Smooth muscle cell (in vitro differentiated cells): ENCODE measurements around the gene GPATCH11. TPM values are rescaled to one million over a fixed set of nuclear protein-coding genes. Genes with fewer than 3 reads are reported as not detected.

Experiments
- DNase-seq: peaks from one replicate; lab custom pipeline; 2025; ENCODE audit not compliant: unreplicated experiment; lab: John Stamatoyannopoulos, UW
- H2AFZ ChIP-seq: fragments of 200-600 bp; sonication (generic); 2 replicates; pipeline ENCODE4 v1.6.0; 2016; ENCODE audit warnings: antibody characterized with exemption, low read depth, mild to moderate bottlenecking
- H3F3A ChIP-seq: fragments of 200-600 bp; sonication (generic); 2 replicates; pipeline ENCODE4 v1.6.0; 2017; ENCODE audit warnings: antibody characterized with exemption, low read depth
- H3K27ac ChIP-seq: fragments of 200-600 bp; sonication (generic); 2 replicates; pipeline ENCODE4 v1.5.1; 2016; ENCODE audit warnings: low read depth, mild to moderate bottlenecking
- H3K27me3 ChIP-seq: fragments of 200-600 bp; sonication (generic); 2 replicates; pipeline ENCODE4 v1.6.1; 2016; ENCODE audit warnings: low read depth, mild to moderate bottlenecking
- H3K36me3 ChIP-seq: fragments of 200-600 bp; sonication (generic); 2 replicates; pipeline ENCODE4 v1.5.1; 2016; ENCODE audit warnings: low read depth
- H3K4me1 ChIP-seq: fragments of 200-600 bp; sonication (generic); 2 replicates; pipeline ENCODE4 v1.5.1; 2016; ENCODE audit warnings: low read depth
- H3K4me2 ChIP-seq: fragments of 200-600 bp; sonication (generic); 2 replicates; pipeline ENCODE4 v1.6.0; 2016; ENCODE audit warnings: mild to moderate bottlenecking
- H3K4me3 ChIP-seq: fragments of 200-600 bp; sonication (generic); 2 replicates; pipeline ENCODE4 v1.5.1; 2016; ENCODE audit warnings: mild to moderate bottlenecking
- H3K79me2 ChIP-seq: fragments of 200-600 bp; sonication (generic); 2 replicates; pipeline ENCODE4 v1.6.0; 2016; ENCODE audit warnings: low read depth, mild to moderate bottlenecking
- H3K9ac ChIP-seq: fragments of 200-600 bp; sonication (generic); 2 replicates; pipeline ENCODE4 v1.6.0; 2016; ENCODE audit warnings: low read depth
- H3K9me3 ChIP-seq: fragments of 200-600 bp; sonication (generic); replicated peaks from 2 replicates; pipeline ENCODE4 v1.5.1; 2016; ENCODE audit warnings: low read depth
- H4K20me1 ChIP-seq: fragments of 200-600 bp; sonication (generic); 2 replicates; pipeline ENCODE4 v1.6.0; 2016; ENCODE audit warnings: low read depth
- WGBS: methylation state at CpG from one replicate; pipeline ENCODE4 v1.1.7; 2016; ENCODE audit warnings: low lambda C conversion rate; 5-methylcytosine and 5-hydroxymethylcytosine counted together
- polyA plus RNA-seq: library from polyadenylated mRNA; unstranded; fragments of >200 nt; fragmentation: Nextera tagmentation; extraction: Ambion mirVana; gene quantifications from 2 replicates; pipeline ENCODE4 v1.2.1, GENCODE V29; 2016
- total RNA-seq: library from RNA; depleted of rRNA; stranded (reverse); fragments of >200 nt; gene quantifications from 2 replicates; pipeline ENCODE4 v1.2.3, GENCODE V29; 2014
- TF ChIP-seq, protein P1 (sequence below): fragments of 200-600 bp; sonication (generic); IDR thresholded peaks from 2 replicates; pipeline ENCODE4 v1.5.1; 2017; ENCODE audit warnings: borderline replicate concordance, mild to moderate bottlenecking, antibody characterized with exemption; ENCODE audit not compliant: insufficient read depth, poor library complexity, severe bottlenecking

The GPATCH11 gene
- total and polyA plus RNA-seq, 2 experiments from 2014 or later: 3.9 to 9.8 TPM

- Histone ChIP-seq H3K27ac (no peak overlapping the region), H3K4me2 (no peak overlapping the region), H3K4me3 (no peak overlapping the region), H3K9ac (no peak overlapping the region), H3F3A (peaks cover 3% of the 10 kb centered on the region), H3K79me2 (no peaks in the 10 kb centered on the region), H3K4me1 (no peaks in the 10 kb centered on the region), H3K27me3 (no peaks in the 10 kb centered on the region), H4K20me1 (no peaks in the 10 kb centered on the region), H2AFZ (no peak overlapping the region), H3K9me3 (no peaks in the 10 kb centered on the region), H3K36me3 (peaks cover 16% of the 10 kb centered on the region)
- no peak for DNase-seq
- WGBS: 84% methylated on average over 1 of the region's 1 CpG
- TF ChIP-seq, protein P1, sequence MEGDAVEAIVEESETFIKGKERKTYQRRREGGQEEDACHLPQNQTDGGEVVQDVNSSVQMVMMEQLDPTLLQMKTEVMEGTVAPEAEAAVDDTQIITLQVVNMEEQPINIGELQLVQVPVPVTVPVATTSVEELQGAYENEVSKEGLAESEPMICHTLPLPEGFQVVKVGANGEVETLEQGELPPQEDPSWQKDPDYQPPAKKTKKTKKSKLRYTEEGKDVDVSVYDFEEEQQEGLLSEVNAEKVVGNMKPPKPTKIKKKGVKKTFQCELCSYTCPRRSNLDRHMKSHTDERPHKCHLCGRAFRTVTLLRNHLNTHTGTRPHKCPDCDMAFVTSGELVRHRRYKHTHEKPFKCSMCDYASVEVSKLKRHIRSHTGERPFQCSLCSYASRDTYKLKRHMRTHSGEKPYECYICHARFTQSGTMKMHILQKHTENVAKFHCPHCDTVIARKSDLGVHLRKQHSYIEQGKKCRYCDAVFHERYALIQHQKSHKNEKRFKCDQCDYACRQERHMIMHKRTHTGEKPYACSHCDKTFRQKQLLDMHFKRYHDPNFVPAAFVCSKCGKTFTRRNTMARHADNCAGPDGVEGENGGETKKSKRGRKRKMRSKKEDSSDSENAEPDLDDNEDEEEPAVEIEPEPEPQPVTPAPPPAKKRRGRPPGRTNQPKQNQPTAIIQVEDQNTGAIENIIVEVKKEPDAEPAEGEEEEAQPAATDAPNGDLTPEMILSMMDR: no peak
Observed at GRCh38 chr2:37100054-37100453, 15.7 kb downstream of the GPATCH11 start.

DNA sequence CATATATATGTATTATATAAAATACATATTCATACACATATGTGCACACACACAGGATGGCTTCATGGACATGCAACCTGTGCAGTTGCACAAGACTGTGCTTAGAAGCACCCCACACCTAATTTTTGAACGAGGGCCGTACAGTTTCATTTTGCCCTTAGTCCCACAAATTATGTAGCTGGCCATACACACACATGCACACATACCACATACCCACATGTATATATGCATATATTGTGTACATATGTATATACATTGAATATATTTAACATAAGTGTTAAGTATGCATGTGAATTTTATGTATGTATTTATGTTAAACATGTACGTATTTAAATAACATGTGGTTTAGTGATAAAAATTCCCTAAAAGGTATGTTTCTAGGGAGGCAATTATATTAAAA lies 18.3 kb downstream of the GPATCH11 start:
- H3K27ac ChIP-seq: no peak overlapping the region
- DNase-seq: no peak
- H4K20me1 ChIP-seq: no peaks in the 10 kb centered on the region
- no peaks in the 10 kb centered on the region for H3F3A ChIP-seq
- H3K4me3 ChIP-seq: no peak overlapping the region
- H3K79me2 ChIP-seq: no peaks in the 10 kb centered on the region
- no peak overlapping the region for H2AFZ ChIP-seq
- peaks cover 8% of the 10 kb centered on the region for H3K36me3 ChIP-seq
- no peak overlapping the region for H3K9ac ChIP-seq
- 96% methylated on average over 3 of the region's 3 CpGs for WGBS
- no peaks in the 10 kb centered on the region for H3K9me3 ChIP-seq
- no peak overlapping the region for H3K4me2 ChIP-seq
- TF ChIP-seq, protein P1: no peak
- H3K4me1 ChIP-seq: no peaks in the 10 kb centered on the region
- no peaks in the 10 kb centered on the region for H3K27me3 ChIP-seq

DNA sequence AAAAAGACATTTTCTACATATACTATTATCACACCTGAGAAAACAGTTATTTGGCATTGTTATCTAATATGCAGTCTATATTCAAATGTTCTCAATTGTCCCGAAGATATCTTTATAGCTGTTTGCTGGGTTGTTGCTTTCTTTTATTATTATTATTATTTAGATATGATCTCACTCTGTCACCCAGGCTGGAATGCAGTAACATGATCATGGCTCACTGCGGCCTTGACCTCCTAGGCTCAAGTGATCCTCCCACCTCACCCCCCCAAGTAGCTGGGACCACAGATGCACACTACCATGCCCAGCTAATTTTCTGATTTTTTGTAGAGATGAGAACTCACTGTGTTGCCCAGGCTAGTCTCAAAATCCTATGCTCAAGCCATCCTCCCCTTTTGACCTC lies 19.9 kb downstream of the GPATCH11 start:
- Histone ChIP-seq H4K20me1 (no peaks in the 10 kb centered on the region), H3K4me3 (no peak overlapping the region), H3K9ac (no peak overlapping the region), H3K27ac (no peak overlapping the region), H3K9me3 (no peaks in the 10 kb centered on the region), H2AFZ (no peak overlapping the region), H3K4me1 (no peaks in the 10 kb centered on the region), H3F3A (no peaks in the 10 kb centered on the region), H3K27me3 (no peaks in the 10 kb centered on the region), H3K79me2 (no peaks in the 10 kb centered on the region), H3K4me2 (no peak overlapping the region), H3K36me3 (peaks cover 8% of the 10 kb centered on the region)
- WGBS: 97% methylated on average over 2 of the region's 2 CpGs
- no peak for DNase-seq
- TF ChIP-seq, protein P1: no peak

DNA sequence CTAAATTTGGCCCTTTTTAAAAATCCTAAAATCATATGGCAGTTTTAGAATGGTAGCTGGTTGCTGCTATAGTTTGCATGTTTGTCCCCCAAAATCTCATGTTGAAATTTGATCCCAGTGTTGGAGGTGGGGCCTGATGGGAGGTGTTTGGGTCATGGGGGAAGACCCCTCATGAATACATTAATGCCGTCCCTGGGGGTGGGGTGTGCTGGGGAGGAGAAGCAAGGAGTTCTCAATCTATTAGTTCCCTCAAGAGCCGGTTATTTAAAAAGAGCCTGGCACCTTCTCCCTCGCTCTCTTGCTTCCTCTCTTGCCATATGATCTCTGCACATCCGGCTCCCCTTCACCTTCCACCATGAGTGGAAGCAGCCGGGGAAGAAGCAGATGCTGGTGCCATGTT lies 20.8 kb downstream of the GPATCH11 start:
- TF ChIP-seq, protein P1: no peak
- DNase-seq: no peak
- H2AFZ ChIP-seq: no peak overlapping the region
- no peak overlapping the region for H3K4me2 ChIP-seq
- no peak overlapping the region for H3K9ac ChIP-seq
- H3K27ac ChIP-seq: no peak overlapping the region
- peaks cover 8% of the 10 kb centered on the region for H3K36me3 ChIP-seq
- no peaks in the 10 kb centered on the region for H4K20me1 ChIP-seq
- H3K27me3 ChIP-seq: no peaks in the 10 kb centered on the region
- WGBS: 89% methylated on average over 5 of the region's 5 CpGs
- no peak overlapping the region for H3K4me3 ChIP-seq
- H3K79me2 ChIP-seq: no peaks in the 10 kb centered on the region
- H3F3A ChIP-seq: no peaks in the 10 kb centered on the region
- H3K4me1 ChIP-seq: no peaks in the 10 kb centered on the region
- no peaks in the 10 kb centered on the region for H3K9me3 ChIP-seq
